Activated CD4-positive, CD25-positive, alpha-beta regulatory T cell treated with anti-CD3 and anti-CD28 coated beads, Interleukin-2, amount 50 U/mL, for 16 hours (primary cell): ENCODE measurements around the gene KLK1.

ENCODE experiments used
- DNase-seq: peaks from one replicate; pipeline ENCODE4 v3.0.0-alpha.2; 2020; ENCODE audit warnings: low read depth, low spot score

The KLK1 gene

DNA sequence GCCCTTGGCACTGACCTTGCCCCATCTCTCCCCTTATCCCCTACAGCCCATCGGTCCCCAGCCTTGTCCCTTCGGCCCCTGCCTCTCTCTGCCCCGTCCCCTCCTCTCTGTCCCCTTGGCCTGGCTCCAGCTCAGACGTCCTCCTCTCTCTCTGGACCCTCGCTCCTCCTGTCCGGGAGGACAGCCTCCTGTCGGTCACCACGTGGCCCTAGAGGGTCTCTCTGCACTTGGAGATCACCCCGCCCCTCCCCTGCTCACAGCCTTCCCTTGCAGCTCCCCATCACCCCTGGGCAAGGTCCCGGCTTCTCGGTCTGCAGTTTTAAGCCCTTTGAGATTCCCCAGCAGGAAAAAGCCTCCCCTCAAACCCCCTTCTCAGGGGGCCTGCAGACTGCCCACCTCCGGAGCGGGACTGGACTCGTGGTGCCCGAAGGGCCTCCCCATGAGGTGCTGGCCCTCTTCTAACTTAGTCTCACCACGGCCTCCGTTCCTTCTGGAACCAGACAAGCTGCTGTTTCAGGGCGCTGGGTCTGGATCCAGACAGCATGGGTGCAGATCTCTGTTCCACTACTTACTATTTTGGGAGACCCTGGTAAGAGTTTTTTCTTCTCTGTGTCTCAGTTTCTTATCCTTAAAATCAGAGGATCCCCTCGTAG is 13.1 kb upstream of the KLK1 start:
- no peak for DNase-seq

DNA sequence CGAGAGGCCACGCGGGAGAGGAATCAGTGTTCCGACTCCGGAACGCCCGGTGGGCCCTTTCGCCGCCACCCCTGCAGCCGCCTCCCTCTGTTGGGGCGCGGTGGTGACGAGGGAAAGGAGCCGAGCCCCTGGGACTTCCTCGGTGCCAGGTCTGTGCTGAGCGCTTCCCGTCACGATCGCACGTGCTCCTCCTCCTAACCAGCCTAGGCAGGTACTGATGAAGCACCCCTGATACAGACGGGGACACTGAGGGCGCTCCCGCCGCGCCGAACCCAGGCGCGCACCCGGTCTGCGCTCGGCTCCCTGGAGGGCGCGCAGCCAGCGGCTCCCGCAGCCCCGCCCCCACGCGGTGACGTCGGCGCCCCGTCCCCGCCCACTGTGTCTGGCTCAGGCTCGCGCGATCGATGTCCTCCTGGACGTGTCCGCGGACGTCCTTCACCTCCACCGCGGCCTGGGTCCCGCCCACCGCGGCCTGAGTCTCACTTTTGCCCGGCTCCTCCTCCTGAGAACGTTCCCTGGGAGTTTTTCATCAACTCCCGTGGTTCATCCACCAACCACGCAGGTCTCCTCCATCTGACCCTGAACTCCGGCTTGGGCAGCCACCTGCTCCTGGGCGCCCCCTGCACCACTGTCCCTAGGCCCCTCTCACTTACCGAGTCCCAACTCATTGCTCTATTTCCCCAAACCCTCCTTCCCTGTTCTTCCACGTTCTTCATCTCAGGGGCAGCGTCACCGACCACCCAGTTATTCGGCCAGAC is 12.4 kb upstream of the KLK1 start:
- peak; percentile 46 for DNase-seq

DNA sequence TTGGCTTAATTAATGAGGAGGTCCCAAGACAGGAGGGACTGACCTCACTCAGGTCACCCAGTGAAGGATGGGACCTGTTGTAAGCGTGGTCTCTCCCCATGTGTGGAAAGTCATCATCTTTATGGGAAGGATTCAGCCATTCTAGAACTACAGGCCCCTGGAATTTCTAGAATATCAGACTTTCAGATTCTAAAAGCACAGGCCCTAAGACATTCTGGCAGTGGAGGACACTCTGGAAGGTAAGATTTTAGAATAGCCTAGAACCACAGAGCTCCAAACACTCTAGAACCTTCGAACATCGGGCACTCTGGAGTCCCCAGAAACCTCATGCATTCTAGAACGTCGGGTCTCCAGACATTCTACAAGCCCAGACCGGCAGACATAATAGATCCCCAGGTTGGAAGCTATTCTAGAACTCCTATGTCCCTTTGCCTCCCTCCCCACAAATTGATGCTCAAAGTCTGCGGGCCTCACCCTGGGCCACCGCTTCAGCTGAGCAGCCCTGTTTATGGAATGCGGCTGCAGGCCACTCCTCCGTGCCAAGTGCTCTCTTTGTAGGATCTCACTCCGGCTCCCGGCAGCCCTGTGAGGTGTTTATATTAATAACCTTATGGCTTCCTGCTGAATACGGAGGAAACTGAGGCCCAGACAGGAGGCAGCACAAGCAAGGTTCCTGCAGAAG is 11.7 kb upstream of the KLK1 start:
- DNase-seq, result no peak

DNA sequence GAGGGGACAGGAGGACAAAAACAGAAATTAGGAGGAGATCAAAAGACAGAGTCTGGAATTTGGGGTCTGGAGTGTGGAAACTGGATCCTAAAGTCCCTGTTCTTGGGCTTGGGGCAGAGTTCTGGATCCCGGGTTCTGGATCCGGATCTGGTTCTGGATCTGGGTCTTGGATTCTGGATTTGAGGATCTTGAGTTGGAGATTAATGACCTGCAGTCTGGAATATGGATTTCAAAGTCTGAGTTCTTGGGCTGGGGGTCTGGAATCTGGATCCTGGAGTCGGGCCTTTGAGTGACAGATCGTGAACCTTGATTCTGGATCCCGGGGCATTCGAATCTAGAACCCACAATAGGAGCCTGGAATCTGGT is 10.2 kb upstream of the KLK1 start:
- no peak for DNase-seq

DNA sequence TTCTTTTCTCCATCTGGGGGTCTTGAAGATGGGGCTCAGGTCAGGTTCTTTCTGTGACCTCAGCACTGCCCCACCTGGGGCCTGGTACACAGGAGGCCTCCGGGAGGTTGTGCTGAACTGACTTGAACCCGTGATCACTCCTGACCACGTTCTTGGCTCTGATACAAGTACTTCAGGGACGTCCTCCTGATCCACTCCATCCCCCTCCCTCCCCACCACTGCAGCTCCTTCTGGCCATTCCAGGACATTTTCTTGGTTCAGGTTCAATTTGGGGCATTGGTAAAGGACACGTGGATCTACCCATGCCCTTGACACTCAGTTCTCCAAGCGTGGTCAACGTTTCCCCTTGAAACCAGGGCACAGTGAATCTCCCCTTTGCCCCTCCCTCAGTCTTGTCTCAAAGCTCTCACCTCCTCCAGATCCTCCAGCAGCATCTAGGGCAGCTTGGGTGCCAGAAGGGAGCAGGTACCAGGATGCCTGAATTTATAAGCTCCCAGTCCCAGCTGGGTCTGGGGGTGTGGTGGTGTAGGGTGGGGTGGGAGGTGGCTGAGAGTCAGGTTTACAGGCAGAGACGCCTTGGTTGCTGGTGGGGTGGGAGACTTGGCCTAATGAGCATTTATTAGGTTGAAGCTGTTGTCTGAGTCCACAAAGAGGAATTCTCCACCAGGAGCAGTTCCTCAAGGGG is 9.7 kb upstream of the KLK1 start, which contains the start of gene KLK15:
Gene KLK15 (minus strand): TSS at position 458 of the 685 bp plus-strand sequence. CDS start 2,082 bp downstream, outside the sequence.
- no peak for DNase-seq

DNA sequence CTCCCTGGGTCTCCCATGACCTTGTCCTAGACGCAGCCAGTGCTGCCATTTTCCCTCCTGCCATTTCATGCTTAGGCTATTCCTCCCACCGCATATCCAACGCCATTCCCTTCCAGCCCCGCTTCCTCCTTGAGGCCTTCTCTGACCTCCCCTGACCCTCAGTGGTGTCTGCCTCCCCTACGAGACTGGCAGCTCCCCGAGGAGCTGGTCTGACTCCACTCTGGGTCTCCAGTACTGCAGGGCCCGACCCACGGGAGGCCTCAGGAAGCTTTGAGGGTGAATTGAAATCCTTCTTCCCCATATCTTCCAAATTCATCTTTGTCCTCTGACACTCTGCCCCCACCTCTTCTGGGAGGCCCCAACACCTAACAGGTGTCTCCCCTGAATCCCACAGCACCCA is 9.1 kb upstream of the KLK1 start:
- no peak for DNase-seq

DNA sequence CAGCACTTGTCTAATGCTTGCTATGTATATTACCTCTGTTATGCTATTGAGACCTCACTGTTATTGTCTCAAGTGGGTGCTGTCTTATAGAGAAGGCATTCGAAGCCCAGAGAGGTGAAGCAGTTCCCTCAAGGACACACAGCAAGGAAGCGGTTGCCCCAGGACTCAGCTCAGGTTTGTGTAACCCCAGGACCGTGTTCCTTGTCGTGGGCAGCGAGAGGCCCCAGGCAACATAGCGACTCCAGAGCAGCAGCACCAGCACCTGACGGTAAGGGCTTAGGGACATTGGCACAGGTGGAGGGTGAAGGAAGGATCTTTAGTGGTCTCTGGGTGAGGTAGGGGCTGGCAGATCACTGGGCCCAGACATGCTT is 7.4 kb upstream of the KLK1 start:
- no peak for DNase-seq

DNA sequence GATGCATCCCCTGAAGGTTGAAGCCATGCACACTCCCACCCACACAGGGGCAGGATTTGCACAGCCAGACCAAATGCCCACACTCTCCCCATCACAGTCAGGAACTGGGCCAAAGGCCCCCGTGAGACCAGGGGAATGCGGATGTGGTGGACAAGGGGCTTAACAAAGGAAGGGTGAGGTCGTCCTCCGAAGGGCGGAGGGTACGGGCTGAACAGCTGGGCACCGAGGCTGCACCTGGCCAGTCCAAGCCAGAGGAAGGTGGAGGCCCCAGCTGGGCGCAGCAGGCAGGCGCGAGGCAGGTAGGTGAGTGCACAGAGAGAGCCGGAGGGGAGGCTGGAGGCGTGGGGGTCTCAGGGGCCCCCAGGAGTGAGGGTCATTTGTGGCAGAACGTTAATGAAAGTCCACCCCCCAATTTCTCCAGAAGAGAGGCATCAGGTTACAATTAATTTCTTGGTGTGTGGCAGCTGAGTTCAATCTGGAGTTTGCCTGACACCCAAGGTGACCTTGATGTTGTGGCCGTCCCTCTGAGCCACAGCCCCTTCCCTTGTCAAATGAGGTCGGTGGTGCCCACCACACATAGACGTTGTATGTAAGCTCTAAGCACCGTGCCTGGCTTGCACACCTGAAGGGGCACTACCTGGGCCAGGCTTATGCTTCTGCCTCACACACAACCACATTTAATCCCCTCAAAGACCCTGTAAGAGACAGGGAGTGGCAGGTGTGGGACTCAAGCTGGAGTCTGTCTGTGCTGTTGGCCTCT is 6.9 kb upstream of the KLK1 start:
- DNase-seq, result no peak

DNA sequence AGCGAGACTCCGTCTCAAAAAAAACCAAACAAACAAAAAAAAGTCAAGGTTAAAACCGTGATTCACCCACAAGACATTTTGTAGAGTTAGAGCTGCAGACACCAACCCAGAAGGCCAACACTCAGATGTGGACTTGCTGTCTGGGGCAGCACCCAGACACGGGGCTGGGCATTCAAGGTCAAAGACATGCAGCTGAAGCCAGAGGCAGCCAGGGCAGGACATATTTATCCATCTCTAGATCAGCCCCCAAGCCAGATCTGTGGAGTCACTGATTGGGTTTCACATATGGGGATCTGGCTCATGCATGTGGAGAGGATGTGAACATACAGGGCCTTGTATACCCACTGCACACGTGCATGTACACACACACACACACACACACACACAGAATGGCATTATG is 6.2 kb upstream of the KLK1 start:
- no peak for DNase-seq

DNA sequence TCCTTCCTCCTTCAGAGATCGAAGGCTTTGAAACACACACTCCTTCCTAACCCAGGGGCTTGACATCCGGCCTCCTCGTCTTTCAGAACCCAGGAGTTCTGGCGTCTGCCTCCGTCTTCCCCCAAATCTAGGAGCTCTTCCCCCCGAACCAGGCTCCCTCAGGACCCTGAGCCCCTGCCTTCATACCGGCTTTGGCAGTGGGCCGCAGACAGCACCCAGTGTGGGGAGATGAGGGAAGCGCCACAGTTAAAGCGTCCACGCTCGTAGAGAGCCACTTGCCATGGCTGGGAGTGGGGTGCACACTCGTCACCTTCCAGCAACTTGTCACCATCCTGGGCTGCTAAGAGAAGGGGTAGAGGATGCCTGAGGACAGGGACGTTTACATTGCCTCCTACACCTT is 3.9 kb upstream of the KLK1 start:
- DNase-seq, result no peak

DNA sequence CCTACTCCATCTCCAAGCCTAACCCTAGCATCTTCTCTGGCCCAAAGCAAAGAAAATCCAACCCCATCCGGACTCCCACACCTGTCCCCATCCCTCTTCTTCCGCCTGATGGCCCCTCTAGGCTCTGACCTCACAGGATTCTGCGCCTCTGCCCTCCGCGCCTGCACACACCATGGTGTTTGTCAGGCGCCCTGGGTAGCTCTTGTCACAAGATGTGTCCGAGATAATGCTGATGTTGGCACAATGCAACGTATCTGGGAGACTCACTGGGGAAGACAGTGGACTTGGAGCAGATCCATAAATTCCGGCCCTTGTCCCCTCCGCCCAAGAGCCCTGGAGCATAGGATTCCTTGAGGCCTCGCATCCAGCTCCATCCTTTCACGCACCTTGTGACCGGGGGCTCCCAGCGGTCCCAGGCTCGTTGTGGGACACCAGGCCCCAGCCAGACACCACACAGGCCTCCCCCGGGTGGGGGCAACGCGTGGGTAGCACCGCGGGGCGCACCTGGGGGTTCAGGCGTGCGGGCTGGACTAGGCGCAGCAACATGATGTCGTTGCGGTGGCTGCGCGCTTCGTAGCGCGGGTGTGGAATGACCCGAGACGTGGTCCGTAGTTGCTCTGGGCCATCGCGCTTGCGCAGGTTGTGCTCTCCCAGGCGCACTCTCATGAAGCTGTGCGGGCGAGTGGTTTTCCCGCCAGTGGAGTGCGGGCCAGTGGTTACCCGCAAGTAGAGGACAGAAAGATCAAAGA is 3.1 kb upstream of the KLK1 start:
- DNase-seq, result no peak

DNA sequence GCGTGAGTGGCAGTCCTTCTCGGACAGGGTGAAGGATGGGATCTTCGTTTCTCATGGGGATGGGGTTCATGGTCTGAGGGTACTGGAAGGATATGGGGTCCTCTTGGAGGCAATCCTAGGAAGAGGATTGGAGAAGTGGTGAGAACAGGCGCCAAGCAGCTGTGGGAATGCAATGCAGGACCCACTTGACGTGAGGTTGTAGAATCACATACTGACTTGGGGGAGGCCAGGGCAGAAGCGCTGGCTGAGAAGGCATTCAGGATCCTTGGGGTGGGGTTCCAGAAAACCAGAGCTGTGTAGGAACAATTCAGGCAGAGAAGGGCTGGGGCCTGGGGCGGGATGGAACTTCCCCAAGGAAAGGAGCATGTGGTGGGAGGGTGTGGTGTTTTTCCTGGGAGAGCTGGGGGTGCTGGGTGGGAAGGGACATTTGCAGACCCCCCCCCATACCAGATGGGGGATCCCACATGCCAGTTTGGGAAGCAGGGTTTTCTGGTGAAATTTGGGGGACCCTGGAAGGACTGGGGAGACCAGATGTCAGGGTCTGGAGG is 852 bp downstream of the KLK1 start:
- no peak for DNase-seq

DNA sequence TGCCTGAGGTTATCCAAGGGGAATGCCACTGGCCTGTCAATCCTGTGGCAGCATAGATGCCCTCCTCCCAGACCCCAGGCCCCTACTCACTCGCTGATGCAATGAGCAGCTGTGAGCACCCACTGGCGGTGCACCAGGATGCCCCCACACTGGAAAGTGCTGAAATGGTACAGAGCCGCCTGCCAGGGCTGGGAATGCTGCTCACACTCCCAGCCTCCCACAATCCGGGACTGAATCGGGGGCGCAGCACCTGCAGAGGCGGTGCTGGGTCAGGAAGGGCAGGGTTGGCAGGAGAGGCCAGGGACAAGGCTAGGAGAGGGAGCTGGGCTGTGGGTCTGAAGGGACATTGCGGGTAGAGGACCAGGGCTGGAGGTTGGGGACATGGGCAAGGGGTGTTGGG is 2.0 kb downstream of the KLK1 start:
- no peak for DNase-seq

DNA sequence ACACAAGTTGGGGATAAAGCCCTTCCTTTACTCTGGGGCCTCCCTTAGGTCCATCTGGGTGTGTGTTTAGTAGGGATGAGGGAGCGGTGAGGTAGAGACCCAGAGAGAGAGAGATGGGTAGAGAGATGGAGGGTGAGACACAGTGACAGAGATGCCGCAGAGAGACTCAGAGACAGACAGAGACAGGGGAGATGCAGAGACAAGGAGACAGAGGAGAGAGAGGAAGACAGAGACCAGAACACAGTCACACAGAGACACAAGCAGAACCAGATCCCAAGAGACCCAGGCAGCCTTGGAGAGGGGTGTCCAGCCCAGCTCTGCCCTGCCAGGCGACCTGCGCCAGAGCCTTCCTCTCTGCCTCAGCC is 2.4 kb downstream of the KLK1 start:
- no peak for DNase-seq

DNA sequence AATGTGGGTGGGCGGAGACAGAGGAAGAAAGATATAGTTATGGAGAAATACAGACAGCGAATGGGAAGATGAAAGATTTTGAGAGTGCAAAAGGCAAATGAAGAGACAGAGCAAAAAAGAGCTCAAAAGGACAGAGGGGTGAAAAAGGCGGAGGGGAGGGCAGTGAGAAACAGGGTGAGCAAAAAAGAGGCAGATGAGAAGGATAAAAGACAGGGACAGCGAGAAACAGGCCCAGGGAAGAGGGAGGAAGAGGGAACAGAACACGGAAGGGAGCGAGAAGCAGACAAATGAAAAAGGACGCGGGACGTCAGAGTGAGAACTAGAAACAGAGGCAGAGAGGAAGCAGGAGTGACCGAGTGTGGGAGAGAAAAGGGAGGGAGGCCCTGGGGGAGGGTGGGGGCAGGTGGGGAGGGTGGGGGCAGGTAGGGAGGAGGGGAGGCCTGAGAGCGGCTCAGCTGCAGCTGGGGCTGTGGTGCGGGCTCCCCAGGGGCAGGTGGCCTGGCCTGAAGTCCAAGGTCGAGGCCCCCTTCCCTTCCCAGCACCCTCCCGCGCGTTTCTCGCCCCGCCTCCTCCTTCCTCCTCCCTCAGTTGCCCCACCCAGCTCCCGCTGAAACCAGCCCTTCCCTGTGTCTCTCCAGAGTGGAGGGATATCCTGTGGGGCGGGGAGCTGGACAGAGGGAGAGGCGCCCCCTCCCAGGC is 2.9 kb downstream of the KLK1 start:
- DNase-seq, result no peak

DNA sequence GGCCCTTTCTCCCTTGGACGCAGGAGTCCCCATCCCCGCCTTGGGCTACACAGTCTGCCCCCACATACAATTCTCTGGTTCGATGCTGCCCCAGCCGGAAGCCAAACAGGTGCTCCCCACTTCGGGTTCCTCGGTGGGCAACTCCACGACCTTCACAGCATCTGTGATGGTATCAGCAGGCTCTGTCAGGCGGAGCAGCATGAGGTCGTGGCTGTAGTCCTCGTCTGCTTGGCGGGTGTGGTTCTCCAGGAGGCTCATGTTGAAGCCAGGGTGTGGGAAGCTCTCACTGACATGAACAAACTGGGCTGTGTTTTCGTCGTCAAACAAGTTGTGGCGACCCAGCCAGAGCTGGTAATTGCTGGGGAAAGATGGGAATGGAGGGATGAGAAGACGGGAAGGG is 3.5 kb downstream of the KLK1 start:
- no peak for DNase-seq

DNA sequence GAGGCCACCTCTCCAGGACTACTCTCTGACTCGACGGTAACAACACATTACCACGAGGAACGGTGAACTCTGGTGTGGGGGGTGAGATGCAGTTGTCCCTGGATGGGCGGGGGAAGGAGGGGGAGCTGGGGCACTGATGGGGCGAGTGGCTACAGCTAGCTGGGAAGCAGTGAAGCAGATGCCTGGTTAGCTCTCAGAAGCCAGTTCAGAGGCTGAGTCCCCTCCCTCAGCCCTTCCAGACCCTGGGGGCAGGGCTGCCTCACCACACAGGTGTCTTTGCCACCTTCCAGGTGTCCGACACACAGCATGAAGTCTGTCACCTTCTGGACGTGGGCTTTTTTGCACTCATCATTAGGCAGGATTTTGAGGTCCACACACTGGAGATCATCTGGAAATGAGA is 4.0 kb downstream of the KLK1 start:
- no peak for DNase-seq

DNA sequence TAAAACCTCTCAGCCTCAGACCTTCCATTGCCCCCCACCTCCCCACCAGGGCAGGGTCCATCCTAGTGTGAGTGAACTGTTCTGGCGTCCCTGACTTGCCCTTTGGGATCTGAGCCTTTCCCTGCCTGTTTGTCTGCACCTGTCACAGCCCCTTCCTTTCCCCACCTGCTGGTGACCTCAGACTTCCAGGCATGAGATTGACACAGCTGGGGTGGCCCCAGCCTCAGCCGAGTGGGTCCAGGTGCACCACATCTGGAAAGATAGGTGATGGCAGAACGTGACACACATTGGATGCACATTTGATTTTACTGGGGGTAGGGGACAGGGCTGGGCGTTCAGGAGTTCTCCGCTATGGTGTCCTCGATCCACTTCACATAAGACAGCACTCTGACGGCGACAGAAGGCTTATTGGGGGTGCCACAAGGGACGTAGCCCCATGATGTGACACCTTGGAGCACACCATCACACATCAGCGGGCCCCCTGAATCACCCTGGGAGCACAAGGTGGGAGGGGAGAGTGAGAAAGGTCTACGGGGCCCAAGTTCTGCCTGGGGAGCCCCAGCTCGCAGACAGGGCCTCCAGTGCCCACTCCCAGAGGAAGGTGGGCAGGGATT is 4.6 kb downstream of the KLK1 start:
- no peak for DNase-seq
